Measurements from ENCODE around the gene ATP5PF. TPM values are rescaled to one million over a fixed set of nuclear protein-coding genes. Genes with fewer than 3 reads are reported as not detected.

Gene ATP5PF
- total and polyA plus RNA-seq, 2 donors (not counting 3 experiments of a cell fraction or from before 2014, with no cell fraction given) = 132 to 194 TPM

DNA sequence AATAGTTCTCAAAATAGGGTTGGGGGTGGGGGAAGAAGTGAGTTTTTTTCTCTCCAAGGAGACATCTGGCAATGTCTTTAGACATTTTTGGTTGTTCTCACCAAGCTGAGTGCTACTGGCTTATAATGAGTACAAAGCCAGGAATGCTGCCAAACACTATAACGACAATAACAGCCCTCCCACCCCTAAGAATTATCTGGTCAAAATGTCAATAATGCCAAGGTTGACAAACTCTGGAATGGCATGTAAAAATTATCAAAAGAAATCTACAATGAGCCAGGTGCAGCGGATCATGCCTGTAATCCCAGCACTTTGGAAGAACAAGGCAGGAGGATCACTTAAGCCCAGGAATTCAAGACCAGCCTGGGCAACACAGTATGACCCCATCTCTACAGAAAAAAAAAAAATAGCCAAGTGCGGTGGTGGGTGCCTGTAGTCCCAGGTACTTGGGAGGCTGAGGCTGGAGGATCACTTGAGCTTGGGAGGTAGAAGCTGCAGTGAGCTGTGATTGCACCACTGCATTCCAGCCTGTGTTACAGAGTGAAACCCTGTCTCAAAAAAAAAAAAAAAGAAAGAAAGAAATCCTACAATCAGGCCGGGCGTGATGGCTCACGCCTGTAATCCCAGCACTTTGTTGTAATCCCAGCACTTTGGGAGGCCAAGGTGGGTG is 2.5 kb downstream of the ATP5PF start:
- FAIRE-seq = no peak
- no peak overlapping the region for H3K27ac ChIP-seq (ENCODE audit: insufficient read depth, low read depth, low read length)
- no peak for DNase-seq (ENCODE audit: low read depth, low spot score)

DNA sequence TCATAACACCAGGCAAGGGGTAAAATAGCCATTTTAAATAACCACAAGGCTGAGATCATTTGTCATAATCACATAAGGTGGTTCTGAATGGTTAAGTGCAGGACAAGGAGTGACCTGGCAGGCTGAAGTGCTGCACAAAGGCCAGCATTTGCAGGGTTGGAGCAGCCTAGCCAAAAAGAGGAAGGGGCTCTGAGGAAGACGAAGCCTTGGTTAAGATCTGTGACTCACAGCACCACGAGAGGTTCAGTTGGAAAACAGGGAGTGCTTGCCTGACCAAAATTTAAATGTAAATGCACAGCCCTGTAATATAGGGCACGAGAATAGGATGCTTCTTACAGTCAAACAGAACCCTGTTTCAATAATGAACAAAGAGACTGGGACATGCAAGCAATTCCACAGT is 12.1 kb downstream of the ATP5PF start:
- Histone ChIP-seq H3K27ac (ENCODE audit: insufficient read depth, low read depth, low read length) (no peak overlapping the region), H3K4me3 (replicated peaks in 1 of 3; ENCODE audit: insufficient read depth in 1 of 3, low read depth in 1 of 3, low read length in 3 of 3) (no peak overlapping the region), H3K4me2 (ENCODE audit: insufficient read depth, low read length) (no peak overlapping the region), H3K4me1 (ENCODE audit: control insufficient read depth, extremely low read depth, insufficient read depth, low read length) (peaks cover 1% of the 10 kb centered on the region), H3K79me2 (ENCODE audit: control insufficient read depth, insufficient read depth, low read length) (peaks cover 3% of the 10 kb centered on the region), H2AFZ (ENCODE audit: low read depth, low read length) (no peak overlapping the region), H4K20me1 (replicated peaks; ENCODE audit: control insufficient read depth, extremely low read depth, insufficient read depth, low read length) (no peaks in the 10 kb centered on the region), H3K27me3 (ENCODE audit: control insufficient read depth in 2 of 2, insufficient read depth in 2 of 2, low read length in 2 of 2) (no peaks in the 10 kb centered on the region), H3K9me1 (replicated peaks; ENCODE audit: control insufficient read depth, extremely low read depth, insufficient read depth, low read length) (no peaks in the 10 kb centered on the region), H3K9ac (replicated peaks; ENCODE audit: extremely low read depth, insufficient read depth, low read length) (no peak overlapping the region), H3K9me3 (replicated peaks; ENCODE audit: control insufficient read depth, insufficient read depth, low read length) (no peaks in the 10 kb centered on the region), H3K36me3 (ENCODE audit: control insufficient read depth in 2 of 2, extremely low read depth in 1 of 2, insufficient read depth in 2 of 2, low read length in 2 of 2) (peaks cover 2 to 10% of the 10 kb centered on the region in 2 experiments)
- ChIA-PET CTCF (no interaction called here), POLR2A (no interaction called here)
- intact Hi-C loops (cut with micrococcal nuclease) (no loop called here), dilution Hi-C loops (cut with MboI; ENCODE audit: extremely low pct_ligation_motif_present, low sequenced_read_pairs) (no loop called here)
- FAIRE-seq (no peak), DNase-seq (ENCODE audit: low read depth, low spot score) (no peak)
- no peak for TF ChIP-seq POLR2A (IDR thresholded peaks at IDR 0.05; ENCODE audit: low read depth, low read length)
- TF ChIP-seq EZH2 (IDR thresholded peaks at IDR 0.05; ENCODE audit: borderline replicate concordance, low read depth, low read length, severe bottlenecking) = no peak
- TF ChIP-seq, protein P1, sequence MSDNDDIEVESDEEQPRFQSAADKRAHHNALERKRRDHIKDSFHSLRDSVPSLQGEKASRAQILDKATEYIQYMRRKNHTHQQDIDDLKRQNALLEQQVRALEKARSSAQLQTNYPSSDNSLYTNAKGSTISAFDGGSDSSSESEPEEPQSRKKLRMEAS (IDR thresholded peaks at IDR 0.05; ENCODE audit: insufficient read depth, insufficient read length) = no peak
- TF ChIP-seq GATA2 (IDR thresholded peaks at IDR 0.05; ENCODE audit: insufficient read depth, insufficient read length, low read depth, low read length) = no peak
- TF ChIP-seq FOS (IDR thresholded peaks at IDR 0.05; ENCODE audit: borderline replicate concordance, insufficient read depth, low read length) = no peak
- BruUV-seq (replicated peaks) = no TSS peak

More for the DNA sequence above, 2.5 kb downstream of the ATP5PF start:
- Histone ChIP-seq H4K20me1 (replicated peaks; ENCODE audit: control insufficient read depth, extremely low read depth, insufficient read depth, low read length) (no peaks in the 10 kb centered on the region), H3K4me3 (replicated peaks in 1 of 3; ENCODE audit: insufficient read depth in 1 of 3, low read depth in 1 of 3, low read length in 3 of 3) (no peak overlapping the region), H3K9ac (replicated peaks; ENCODE audit: extremely low read depth, insufficient read depth, low read length) (no peak overlapping the region), H3K4me1 (ENCODE audit: control insufficient read depth, extremely low read depth, insufficient read depth, low read length) (peaks cover 17% of the 10 kb centered on the region), H2AFZ (ENCODE audit: low read depth, low read length) (no peak overlapping the region), H3K9me1 (replicated peaks; ENCODE audit: control insufficient read depth, extremely low read depth, insufficient read depth, low read length) (no peaks in the 10 kb centered on the region), H3K36me3 (ENCODE audit: control insufficient read depth in 2 of 2, extremely low read depth in 1 of 2, insufficient read depth in 2 of 2, low read length in 2 of 2) (peaks cover 3 to 20% of the 10 kb centered on the region in 2 experiments), H3K27me3 (ENCODE audit: control insufficient read depth in 2 of 2, insufficient read depth in 2 of 2, low read length in 2 of 2) (no peaks in the 10 kb centered on the region), H3K9me3 (replicated peaks; ENCODE audit: control insufficient read depth, insufficient read depth, low read length) (no peaks in the 10 kb centered on the region), H3K79me2 (ENCODE audit: control insufficient read depth, insufficient read depth, low read length) (peaks cover 57% of the 10 kb centered on the region), H3K4me2 (ENCODE audit: insufficient read depth, low read length) (no peak overlapping the region)
- dilution Hi-C loops (cut with MboI; ENCODE audit: extremely low pct_ligation_motif_present, low sequenced_read_pairs) = no loop called here
- ChIA-PET POLR2A (no interaction called here), CTCF (interaction anchor here (0.6 kb wide), 1 partner anchor 48 kb away, joined by 3 read pairs; no protein-coding TSS in a partner anchor)
- TF ChIP-seq GATA2 (IDR thresholded peaks at IDR 0.05; ENCODE audit: insufficient read depth, insufficient read length, low read depth, low read length) (no peak), POLR2A (IDR thresholded peaks at IDR 0.05; ENCODE audit: low read depth, low read length) (no peak), POLR2AphosphoS5 (IDR thresholded peaks at IDR 0.05; ENCODE audit: insufficient read depth, low read depth, low read length) (no peak)
- intact Hi-C loops (cut with micrococcal nuclease) = no loop called here
- no TSS peak for BruUV-seq (replicated peaks)
